Activated CD4-positive, alpha-beta T cell treated with anti-CD3 and anti-CD28 coated beads for 4 hours (primary cell): ENCODE data around the gene MAG.

Experiments
- DNase-seq, 2 donors: peaks; one replicate each; pipeline ENCODE4 v3.0.0-alpha.2; 2020

Gene MAG

DNA sequence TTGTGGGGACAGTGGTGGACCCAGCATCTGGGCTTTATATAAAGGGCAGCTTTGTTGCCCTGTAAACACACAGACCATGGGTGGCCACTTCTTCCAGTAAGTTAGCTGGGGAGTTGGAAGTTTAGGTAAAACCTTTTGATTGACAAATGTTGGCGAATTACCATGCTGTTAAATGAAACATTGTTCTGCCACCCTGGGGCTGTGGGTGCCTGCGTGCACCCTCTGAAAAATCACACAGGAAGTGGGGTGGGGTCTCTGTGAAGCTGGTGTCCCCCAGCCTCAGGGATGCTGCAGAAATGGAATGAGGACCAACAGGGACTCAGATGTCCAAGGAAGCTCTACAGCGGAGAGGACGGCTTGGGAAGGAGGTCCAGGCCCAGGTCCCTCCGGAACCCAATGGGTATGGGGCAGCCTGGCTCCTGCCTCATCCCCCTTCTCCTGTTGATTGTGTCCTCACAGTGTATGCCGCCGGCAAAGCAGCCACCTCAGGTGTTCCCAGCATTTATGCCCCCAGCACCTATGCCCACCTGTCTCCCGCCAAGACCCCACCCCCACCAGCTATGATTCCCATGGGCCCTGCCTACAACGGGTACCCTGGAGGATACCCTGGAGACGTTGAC, 26.0 kb upstream of the MAG start:
- no peak for DNase-seq

DNA sequence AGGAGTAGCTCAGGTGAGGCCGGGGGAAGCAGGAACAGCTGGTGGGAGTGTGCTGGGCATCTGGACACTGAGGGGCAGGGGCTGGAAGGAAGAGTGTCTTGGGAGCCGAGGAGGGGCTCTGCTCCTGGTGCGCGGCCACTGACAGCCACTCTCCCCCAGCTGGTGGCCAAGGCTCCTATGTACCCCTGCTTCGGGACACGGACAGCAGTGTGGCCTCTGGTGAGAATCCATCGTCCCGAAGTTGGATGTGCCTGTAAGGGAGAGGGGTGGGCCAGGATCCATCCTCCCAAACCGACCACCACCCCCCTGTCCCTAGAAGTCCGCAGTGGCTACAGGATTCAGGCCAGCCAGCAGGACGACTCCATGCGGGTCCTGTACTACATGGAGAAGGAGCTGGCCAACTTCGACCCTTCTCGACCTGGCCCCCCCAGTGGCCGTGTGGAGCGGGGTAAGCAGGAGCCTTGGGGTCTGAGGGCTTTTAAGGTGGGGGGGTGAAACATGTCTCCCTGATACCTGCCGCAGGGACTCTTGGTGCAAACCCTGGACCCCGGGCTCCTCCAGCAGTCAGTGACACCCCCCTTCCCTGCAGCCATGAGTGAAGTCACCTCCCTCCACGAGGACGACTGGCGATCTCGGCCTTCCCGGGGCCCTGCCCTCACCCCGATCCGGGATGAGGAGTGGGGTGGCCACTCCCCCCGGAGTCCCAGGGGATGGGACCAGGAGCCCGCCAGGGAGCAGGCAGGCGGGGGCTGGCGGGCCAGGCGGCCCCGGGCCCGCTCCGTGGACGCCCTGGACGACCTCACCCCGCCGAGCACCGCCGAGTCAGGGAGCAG, 25.2 kb upstream of the MAG start:
- DNase-seq = no peak

DNA sequence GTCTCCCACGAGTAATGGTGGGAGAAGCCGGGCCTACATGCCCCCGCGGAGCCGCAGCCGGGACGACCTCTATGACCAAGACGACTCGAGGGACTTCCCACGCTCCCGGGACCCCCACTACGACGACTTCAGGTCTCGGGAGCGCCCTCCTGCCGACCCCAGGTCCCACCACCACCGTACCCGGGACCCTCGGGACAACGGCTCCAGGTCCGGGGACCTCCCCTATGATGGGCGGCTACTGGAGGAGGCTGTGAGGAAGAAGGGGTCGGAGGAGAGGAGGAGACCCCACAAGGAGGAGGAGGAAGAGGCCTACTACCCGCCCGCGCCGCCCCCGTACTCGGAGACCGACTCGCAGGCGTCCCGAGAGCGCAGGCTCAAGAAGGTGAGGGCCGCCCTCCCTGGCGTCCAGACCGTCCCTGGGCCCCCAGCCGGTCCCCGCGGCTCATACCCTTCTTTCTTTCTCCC, 24.6 kb upstream of the MAG start:
- DNase-seq = peak; percentile 53 to 58

DNA sequence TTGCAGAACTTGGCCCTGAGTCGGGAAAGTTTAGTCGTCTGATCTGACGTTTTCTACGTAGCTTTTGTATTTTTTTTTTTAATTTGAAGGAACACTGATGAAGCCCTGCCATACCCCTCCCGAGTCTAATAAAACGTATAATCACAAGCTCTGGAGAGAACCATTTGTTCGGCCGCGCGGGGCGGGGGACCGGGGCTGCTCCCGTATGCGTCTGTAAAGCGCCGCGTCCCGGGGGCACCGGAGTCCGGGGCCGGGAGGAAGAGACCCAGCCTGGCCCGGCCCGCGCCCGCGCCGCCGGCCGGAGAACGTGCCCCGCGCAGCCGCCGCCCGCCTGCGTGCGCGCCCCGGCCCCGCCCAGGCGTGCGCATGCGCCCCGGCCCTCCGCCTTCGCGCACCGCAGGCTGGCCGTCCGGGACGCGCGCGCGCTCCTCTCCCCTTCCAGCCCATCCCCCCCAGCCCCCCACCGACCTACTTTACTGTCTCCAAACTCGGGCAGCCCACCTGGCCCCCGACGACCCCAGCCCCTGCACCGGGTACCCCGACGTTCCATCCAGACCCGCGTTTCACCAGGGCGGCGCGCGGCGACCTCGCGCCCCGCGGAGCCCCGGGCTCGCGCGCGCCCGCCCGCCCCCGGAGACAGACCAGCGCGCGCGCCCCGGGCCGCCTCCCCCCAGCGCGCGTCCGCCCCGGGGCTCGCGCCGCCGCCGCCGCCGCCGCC, 24.0 kb upstream of the MAG start:
- peak; percentile 63 to 75 for DNase-seq

DNA sequence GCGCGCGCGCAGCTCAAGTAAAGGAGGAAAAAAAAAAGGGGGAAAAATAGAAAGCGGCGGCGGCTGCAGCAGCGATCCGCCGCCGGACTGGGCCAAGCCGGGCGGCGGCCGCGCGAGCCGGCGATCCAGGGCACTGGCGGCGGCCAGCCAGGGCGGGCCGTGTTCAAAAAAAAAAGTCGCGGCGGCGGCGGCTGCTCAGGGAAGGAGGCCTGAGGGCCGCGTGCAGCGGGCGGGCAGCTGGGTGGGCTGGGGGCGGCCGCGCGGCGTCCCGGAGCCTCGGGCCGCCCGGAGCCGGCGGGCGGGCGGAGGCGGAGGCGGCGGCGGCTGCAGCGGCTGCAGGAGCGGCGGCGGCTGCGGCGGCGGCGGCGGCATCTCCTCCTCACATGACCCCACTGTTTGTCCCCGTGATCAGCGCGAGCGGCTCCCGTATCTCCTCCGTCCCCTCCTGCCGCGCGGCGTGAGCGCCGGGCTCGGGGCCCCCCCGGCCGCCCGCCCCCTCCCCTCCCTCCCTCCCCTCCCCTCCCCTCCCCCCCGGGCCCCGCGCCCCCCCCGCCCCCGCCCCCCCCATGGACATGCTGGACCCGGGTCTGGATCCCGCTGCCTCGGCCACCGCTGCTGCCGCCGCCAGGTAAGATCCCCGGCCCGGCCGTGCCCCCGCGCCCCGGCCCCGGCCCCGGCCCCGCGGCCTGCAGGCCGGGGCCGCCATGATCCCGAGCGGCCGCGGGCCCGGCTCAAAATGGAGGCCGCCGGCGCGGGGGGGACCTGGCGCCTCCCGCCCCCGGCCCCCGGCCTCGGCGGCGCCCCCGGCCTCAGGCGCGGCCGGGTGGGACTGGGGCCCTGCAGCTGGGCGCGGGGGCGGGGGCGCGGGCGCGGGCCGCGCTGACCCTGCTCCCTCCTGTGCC, 23.2 kb upstream of the MAG start, which contains the start of gene USF2:
Gene USF2, plus strand, starts transcription at position 427 of the 902 bp plus-strand sequence. Its CDS starts 140 bp downstream, at position 567.
- peak; percentile 35 to 52 for DNase-seq

DNA sequence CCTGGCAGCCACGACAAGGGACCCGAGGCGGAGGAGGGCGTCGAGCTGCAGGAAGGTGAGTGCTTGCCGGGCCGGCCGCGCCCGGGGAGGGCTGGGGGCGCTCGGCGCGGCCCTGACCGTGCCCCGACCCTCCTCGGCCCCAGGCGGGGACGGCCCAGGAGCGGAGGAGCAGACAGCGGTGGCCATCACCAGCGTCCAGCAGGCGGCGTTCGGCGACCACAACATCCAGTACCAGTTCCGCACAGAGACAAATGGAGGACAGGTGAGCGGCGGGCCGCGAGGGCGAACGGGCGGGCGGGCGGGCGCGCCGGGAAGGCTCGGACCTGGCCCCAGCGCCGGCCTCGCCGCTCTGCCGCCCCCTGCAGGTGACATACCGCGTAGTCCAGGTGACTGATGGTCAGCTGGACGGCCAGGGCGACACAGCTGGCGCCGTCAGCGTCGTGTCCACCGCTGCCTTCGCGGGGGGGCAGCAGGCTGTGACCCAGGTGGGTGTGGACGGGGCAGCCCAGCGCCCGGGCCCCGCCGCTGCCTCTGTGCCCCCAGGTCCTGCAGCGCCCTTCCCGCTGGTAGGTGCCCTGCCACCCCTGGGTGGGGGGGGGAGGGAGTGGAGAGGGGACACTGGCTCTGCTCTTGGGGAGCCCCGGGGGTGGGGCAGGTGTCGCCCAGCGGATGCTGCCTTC, 22.4 kb upstream of the MAG start:
- DNase-seq = peak; percentile 70 to 77

DNA sequence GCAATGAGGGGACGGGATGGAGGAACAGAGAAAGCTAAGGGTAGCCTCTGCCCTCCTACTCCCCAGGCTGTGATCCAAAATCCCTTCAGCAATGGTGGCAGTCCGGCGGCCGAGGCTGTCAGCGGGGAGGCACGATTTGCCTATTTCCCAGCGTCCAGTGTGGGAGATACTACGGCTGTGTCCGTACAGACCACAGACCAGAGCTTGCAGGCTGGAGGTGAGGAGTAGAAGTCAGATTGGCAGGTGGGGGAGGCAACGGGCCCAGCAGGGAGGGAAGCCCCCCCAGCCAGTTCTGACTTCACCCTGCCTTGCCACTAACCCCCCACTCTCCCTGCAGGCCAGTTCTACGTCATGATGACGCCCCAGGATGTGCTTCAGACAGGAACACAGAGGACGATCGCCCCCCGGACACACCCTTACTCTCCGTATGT, 21.6 kb upstream of the MAG start:
- no peak for DNase-seq

DNA sequence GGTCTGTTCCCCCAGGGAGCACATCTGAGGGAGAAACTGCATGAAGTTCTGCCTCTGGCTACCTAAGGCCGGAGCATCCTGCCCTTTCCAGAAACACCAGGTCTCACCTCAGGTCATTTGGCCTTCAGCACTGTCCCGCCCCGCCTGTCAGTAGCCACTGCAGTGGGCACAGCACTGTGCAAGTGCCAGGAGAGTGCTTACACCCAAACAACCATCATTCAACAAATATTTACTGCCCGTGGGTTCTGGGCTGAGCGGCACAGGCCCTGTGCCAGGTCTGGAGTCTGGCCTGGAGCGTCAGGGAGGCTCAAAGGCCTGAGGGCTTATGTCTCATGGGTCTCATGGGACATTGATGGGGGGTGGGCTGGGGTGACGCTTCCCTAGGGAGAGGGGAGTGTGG, 20.4 kb upstream of the MAG start:
- DNase-seq = no peak

DNA sequence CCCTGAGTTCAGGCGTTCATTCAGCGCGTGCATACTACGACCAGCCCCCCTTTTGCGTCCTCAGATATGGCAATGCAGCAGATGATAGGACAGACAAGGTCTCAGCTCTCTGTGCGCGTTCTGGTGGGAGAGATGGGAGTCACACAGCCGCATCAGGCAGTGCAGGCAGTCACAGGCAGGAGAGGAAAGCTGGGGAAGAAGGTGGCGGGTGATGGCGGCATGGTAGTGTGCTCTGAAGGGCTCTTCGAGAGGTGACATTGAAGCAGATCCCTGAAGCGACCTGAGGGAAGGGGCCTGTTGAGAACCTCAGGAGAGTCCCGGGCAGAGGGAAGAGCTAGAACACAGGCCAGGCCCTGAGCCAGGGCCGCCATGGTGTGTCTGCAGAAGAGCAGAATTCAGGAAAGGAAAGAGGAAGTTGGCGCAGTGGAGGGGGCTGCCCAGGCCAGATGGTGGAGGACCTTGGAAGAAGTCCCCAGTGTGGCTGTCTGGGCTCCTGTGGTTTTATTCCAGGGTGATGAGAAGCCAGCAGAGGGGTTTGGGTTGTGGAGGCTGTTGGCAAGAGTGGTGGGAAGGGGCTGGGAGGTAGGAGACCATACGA, 19.7 kb upstream of the MAG start:
- no peak for DNase-seq

DNA sequence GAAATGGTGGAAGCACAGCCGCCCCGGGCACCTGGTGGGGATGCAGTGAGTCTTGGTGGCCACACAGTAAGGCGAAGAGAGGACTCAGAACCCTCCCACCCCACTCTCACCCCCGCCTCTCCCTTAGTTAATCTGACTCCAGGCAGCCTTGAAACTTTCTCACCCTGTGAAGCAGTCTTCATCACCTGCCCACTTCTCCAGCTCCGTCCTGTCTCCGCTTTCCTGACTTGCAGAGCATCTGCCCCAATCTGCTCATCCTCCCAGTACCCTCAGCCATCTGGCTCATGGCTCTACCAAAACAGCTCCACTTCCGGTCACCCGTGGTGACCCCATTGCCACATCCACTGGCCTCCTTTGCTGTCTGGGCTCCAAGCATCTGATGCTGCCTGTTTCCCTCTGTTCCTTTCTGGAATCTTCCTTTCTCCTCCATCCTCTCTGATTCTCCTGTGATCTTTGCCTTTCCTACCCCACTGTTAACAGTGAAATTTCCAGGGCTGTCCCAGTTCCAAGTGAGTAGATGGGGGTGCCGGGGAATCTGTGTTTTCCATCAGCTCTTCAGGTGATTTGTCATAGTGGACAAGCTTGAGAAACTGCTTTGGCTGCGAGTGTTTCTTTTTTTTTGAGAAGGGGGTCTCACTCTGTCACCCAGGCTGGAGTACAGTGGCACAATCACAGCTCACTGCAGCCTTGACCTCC, 18.9 kb upstream of the MAG start:
- no peak for DNase-seq

DNA sequence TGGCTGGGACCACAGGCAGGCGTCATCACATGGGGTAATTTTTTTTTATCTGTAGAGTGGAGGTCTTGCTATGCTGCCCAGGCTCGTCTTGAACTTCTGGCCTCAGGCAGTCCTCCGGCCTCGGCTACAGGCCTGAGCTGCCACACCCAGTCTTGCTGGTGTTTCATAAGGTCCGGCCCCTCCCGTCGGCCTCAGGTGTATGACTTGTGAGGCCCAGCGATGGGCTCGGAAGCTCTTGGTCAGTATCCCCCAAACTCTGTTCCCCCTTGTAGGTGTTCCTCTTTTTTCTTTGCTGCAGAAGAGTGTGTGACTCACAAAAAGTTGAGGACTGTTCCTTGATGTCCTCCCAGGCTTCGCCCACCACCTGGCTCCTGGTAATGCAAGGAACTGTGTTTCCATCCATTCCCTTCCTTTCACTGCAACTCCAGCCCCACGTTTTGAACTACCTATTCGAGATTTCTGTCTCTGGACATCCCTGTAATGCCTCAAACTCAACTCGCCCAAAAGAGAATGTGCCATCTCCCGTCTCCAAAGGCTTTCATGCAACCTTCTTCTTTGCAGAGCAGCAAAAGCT, 18.2 kb upstream of the MAG start:
- DNase-seq = no peak

DNA sequence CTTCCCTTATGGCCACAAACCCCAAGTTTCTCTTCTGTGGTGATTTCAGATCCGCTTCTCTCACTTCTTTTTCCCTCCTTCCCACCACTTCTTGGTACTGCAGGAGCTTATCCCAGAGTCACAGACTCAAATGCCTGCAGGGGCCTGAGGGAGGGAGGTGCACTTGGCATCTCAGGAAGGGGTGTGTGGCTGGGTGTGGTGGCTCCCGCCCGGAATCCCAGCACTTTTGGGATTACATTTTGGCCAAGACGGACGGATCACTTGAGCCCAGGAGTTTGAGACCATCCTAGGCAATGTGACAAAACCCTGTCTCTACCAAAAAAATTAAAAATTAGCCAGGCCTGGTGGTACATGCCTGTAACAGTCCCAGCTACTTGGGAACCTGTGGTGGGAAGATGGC, 17.6 kb upstream of the MAG start:
- no peak for DNase-seq

DNA sequence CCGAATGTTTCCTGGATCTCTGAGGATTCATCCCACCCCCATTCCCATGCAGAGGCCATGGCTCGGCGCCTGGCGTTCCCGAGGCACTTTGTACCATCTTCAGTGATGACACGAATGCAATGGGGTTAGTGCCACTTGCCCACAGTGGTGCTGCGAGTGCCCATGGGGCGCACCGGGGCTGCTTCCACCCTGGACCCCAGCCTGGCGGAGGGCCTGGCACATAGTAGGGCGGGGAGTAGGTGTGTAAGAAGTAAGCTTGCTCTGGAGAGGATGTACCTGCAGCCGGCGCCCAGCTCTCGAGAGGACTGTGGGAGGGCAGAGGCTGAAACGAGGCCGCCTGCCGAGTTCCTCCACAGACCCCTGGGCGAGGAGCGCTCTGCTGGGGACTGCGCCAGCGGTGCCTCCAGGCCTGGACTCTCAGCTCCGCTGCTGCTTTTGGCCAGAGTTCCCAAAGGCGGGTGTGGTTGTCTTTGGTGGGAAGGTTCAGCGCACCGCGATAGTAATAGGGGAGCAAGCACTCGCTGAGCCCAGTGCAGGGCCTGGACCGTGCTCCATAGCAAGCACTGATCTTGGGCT, 15.2 kb upstream of the MAG start:
- DNase-seq = no peak

DNA sequence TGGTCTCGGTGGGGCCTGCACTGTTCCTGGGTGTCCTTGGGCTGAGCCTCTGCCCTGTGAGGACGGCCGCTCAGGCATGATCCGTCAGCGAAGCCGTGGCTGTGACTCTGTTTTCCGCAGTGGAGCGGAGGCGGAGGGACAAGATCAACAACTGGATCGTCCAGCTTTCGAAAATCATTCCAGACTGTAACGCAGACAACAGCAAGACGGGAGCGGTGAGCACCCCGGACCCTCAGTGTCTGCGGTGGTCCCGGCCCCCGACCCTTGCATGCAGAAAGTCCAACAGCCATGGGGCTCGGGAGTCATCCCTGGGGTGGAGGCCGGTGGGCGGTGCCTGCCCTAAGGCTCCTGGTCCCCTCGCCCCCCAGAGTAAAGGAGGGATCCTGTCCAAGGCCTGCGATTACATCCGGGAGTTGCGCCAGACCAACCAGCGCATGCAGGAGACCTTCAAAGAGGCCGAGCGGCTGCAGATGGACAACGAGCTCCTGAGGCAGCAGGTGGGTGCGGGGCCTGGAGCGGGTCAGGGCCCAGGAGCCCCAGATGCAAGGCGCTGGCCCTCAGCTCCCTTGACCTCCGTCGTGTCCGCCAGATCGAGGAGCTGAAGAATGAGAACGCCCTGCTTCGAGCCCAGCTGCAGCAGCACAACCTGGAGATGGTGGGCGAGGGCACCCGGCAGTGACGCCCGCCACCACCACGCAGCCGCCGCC, 13.2 kb upstream of the MAG start:
- no peak for DNase-seq

DNA sequence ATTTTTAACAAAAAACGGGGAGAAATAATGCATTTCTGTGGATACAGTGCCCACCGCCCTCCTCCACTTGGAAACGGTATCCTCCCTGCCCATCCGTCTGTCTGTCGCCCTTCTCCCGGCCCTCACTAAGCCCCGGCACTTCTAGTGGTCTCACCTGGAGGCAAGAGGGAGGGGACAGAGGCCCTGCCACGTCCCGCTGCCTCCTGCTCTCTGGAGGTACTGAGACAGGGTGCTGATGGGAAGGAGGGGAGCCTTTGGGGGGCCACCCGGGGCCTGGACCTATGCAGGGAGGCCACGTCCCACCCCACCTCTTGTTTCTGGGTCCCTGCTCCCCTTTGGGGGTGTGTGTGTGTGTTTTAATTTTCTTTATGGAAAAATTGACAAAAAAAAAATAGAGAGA, 12.6 kb upstream of the MAG start:
- DNase-seq = no peak

DNA sequence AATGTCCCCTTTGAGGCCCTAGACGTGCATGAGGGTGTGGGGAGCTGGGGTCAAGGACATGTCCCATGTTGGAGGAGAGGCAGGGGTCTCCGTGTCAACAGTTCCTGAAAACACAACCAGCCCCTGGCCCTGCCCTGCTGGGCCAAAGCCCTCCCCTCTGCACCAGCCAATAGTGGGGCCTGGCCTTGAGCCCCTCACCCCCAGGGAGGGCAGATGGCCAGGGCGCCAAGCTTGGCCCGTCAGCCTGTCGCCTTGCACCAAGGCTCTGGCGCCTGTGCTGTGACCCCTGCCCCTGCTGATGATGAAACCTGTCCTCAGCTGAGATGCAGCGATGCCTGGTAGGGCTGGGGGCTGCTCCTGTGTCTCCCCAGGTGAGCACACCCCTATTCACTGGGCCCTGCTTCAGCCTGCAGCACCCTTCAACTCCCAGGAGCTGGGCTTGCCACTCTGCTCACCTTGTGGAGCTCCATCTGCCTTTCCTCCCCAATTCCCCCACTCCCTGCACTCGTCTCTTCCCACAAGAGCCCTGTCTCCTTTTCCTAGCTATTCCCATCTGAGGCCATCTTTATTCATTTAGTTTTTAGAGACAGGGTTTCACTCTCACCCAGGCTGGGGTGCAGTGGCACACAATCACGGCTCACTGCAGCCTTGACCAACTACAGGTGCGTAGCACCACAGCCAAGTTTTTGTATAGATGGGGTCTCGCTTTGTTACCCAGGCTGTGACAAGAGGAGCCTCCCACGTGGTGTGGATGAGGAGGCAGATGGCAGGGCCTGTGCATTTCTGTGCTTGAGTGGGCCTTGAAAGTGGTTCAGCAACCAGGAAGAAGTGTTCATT, 11.8 kb upstream of the MAG start:
- DNase-seq = no peak

DNA sequence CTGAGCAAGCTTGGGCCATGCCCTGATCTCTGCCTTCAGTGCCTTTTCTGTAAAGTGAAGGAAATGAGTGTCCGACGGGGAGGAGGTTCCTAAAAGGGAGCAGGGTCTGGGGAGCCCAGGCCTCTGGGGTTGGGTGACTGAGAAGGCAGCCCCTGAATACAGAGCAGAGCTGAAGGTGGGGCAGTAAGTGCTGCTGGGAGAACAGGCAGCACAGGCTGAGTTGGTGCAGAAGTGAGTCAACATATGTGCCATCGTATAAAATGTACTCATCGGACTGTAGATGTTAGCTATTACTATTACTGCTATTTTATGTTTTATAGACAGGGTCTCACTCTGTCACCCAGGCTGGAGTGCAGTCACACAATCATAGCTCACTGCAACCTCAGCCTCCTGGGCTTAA, 10.7 kb upstream of the MAG start:
- DNase-seq = no peak
